Hepatocyte (in vitro differentiated cells): ENCODE results near the gene LRRC43. TPM values are rescaled to one million over a fixed set of nuclear protein-coding genes. Genes with fewer than 3 reads are reported as not detected.

ENCODE experiments used
- DNase-seq: peaks from one replicate; pipeline ENCODE4 v3.0.0-alpha.2; 2016; ENCODE audit warnings: low spot score
- H2AFZ ChIP-seq: fragments of 200-600 bp; sonication (generic); 2 replicates; pipeline ENCODE4 v1.6.0; 2016; ENCODE audit warnings: antibody characterized with exemption, mild to moderate bottlenecking
- H3K27ac ChIP-seq: fragments of 200-600 bp; sonication (generic); 2 replicates; pipeline ENCODE4 v1.5.1; 2016; ENCODE audit warnings: mild to moderate bottlenecking
- H3K27me3 ChIP-seq: fragments of 200-600 bp; sonication (generic); 2 replicates; pipeline ENCODE4 v1.6.1; 2016
- H3K36me3 ChIP-seq: fragments of 200-600 bp; sonication (generic); replicated peaks from 2 replicates; pipeline ENCODE4 v1.5.1; 2016; ENCODE audit warnings: low read depth; ENCODE audit not compliant: insufficient read depth
- H3K4me1 ChIP-seq: fragments of 200-600 bp; sonication (generic); 2 replicates; pipeline ENCODE4 v1.5.1; 2016; ENCODE audit warnings: mild to moderate bottlenecking, moderate library complexity; ENCODE audit not compliant: insufficient read depth
- H3K4me2 ChIP-seq: fragments of 200-600 bp; sonication (generic); 2 replicates; pipeline ENCODE4 v1.6.0; 2016
- H3K4me3 ChIP-seq: fragments of 200-600 bp; sonication (generic); 2 replicates; pipeline ENCODE4 v1.5.1; 2016; ENCODE audit warnings: mild to moderate bottlenecking
- H3K79me2 ChIP-seq: fragments of 200-600 bp; sonication (generic); 2 replicates; pipeline ENCODE4 v1.6.0; 2017; ENCODE audit warnings: mild to moderate bottlenecking
- H3K9me2 ChIP-seq: fragments of 200-600 bp; sonication (generic); replicated peaks from 2 replicates; pipeline ENCODE4 v1.6.0; 2017; ENCODE audit warnings: mild to moderate bottlenecking; ENCODE audit not compliant: insufficient read depth
- H3K9me3 ChIP-seq: fragments of 200-600 bp; sonication (generic); 2 replicates; pipeline ENCODE4 v1.5.1; 2016; ENCODE audit warnings: low read depth, mild to moderate bottlenecking
- H4K20me1 ChIP-seq: fragments of 200-600 bp; sonication (generic); 2 replicates; pipeline ENCODE4 v1.6.0; 2016; ENCODE audit warnings: mild to moderate bottlenecking; ENCODE audit not compliant: insufficient read depth, poor library complexity, severe bottlenecking
- EZH2 ChIP-seq: fragments of 200-600 bp; sonication (generic); IDR thresholded peaks from 2 replicates; pipeline ENCODE4 v1.6.1; 2016; ENCODE audit warnings: antibody characterized with exemption, mild to moderate bottlenecking, borderline replicate concordance
- EZH2phosphoT487 ChIP-seq: fragments of 200-600 bp; sonication (generic); IDR thresholded peaks from one replicate; pipeline ENCODE4 v1.6.1; 2018; ENCODE audit warnings: antibody characterized with exemption, mild to moderate bottlenecking, low read depth, moderate library complexity; ENCODE audit not compliant: unreplicated experiment, severe bottlenecking
- WGBS: methylation state at CpG from one replicate; pipeline ENCODE4 v1.1.6; 2016; ENCODE audit warnings: low lambda C conversion rate; ENCODE audit errors: missing lambda C conversion rate; 5-methylcytosine and 5-hydroxymethylcytosine counted together
- polyA plus RNA-seq: library from polyadenylated mRNA; unstranded; fragments of >200 nt; fragmentation: Nextera tagmentation; extraction: Ambion mirVana; gene quantifications from 2 replicates; pipeline ENCODE4 v1.2.1, GENCODE V29; 2016
- small RNA-seq: library from RNA; depleted of rRNA; stranded (forward); fragments of <200 nt; gene quantifications from one replicate; pipeline ENCODE3, GENCODE V24; 2014
- total RNA-seq: library from RNA; depleted of rRNA; stranded (reverse); fragments of >200 nt; gene quantifications from 2 replicates; pipeline ENCODE4 v1.2.3, GENCODE V29; 2014
- TF ChIP-seq, protein P1 (sequence below): fragments of 200-600 bp; sonication (generic); IDR thresholded peaks from 2 replicates; pipeline ENCODE4 v1.5.1; 2016; ENCODE audit warnings: antibody characterized with exemption, mild to moderate bottlenecking; ENCODE audit not compliant: poor library complexity

LRRC43 gene
- total and polyA plus RNA-seq, 2 experiments from 2014 or later = 1.7 TPM

- Histone ChIP-seq H3K27ac (no peak overlapping the region), H2AFZ (no peak overlapping the region), H3K27me3 (no peaks in the 10 kb centered on the region), H3K36me3 (no peaks in the 10 kb centered on the region), H3K4me2 (no peak overlapping the region), H3K79me2 (no peaks in the 10 kb centered on the region), H3K4me3 (no peak overlapping the region), H3K9me3 (no peaks in the 10 kb centered on the region), H3K9me2 (no peaks in the 10 kb centered on the region), H4K20me1 (no peaks in the 10 kb centered on the region), H3K4me1 (no peaks in the 10 kb centered on the region)
- WGBS = 100% methylated on average over 1 of the region's 1 CpG
- DNase-seq = no peak
- TF ChIP-seq EZH2 (no peak), EZH2phosphoT487 (no peak)
- TF ChIP-seq, protein P1, sequence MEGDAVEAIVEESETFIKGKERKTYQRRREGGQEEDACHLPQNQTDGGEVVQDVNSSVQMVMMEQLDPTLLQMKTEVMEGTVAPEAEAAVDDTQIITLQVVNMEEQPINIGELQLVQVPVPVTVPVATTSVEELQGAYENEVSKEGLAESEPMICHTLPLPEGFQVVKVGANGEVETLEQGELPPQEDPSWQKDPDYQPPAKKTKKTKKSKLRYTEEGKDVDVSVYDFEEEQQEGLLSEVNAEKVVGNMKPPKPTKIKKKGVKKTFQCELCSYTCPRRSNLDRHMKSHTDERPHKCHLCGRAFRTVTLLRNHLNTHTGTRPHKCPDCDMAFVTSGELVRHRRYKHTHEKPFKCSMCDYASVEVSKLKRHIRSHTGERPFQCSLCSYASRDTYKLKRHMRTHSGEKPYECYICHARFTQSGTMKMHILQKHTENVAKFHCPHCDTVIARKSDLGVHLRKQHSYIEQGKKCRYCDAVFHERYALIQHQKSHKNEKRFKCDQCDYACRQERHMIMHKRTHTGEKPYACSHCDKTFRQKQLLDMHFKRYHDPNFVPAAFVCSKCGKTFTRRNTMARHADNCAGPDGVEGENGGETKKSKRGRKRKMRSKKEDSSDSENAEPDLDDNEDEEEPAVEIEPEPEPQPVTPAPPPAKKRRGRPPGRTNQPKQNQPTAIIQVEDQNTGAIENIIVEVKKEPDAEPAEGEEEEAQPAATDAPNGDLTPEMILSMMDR = no peak
Observed at GRCh38 chr12:122245553-122245952, 62.6 kb downstream of the LRRC43 start.

GRCh38 chr12:122250047-122250446, 67.1 kb downstream of the LRRC43 start:
- H3K4me2 ChIP-seq = no peak overlapping the region
- no peaks in the 10 kb centered on the region for H3K9me2 ChIP-seq
- H3K27me3 ChIP-seq = no peaks in the 10 kb centered on the region
- 95% methylated on average over 6 of the region's 6 CpGs for WGBS
- no peaks in the 10 kb centered on the region for H3K4me1 ChIP-seq
- H4K20me1 ChIP-seq = no peaks in the 10 kb centered on the region
- no peaks in the 10 kb centered on the region for H3K36me3 ChIP-seq
- no peak overlapping the region for H3K4me3 ChIP-seq
- no peak for TF ChIP-seq EZH2phosphoT487
- TF ChIP-seq, protein P1 = no peak
- TF ChIP-seq EZH2 = no peak
- no peak overlapping the region for H3K27ac ChIP-seq
- no peaks in the 10 kb centered on the region for H3K9me3 ChIP-seq
- no peaks in the 10 kb centered on the region for H3K79me2 ChIP-seq
- no peak overlapping the region for H2AFZ ChIP-seq
- no peak for DNase-seq

DNA sequence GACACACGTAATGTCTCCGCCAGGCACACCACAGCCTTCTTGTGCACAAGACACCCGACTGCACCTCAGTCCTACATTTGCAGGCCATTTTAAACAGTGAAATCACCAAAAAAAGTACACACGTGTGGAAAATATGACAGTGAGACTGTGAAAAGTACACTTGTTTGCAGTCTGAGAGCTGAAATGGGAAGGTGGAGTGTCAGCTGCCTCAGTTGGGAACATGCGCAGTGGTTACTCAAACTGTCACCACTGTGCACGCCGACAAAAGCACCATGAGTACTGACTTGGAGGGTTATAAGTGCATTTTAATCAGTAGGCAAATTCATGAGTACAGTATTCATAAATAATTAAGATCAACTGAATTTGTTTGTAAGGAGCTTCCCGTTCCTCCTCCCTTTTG, 67.6 kb downstream of the LRRC43 start:
- no peaks in the 10 kb centered on the region for H3K79me2 ChIP-seq
- no peaks in the 10 kb centered on the region for H3K9me3 ChIP-seq
- no peaks in the 10 kb centered on the region for H3K4me1 ChIP-seq
- H3K27ac ChIP-seq = no peak overlapping the region
- TF ChIP-seq EZH2phosphoT487 (no peak), EZH2 (no peak)
- TF ChIP-seq, protein P1 = no peak
- no peak overlapping the region for H2AFZ ChIP-seq
- H3K36me3 ChIP-seq = no peaks in the 10 kb centered on the region
- 97% methylated on average over 8 of the region's 8 CpGs for WGBS
- DNase-seq = no peak
- no peaks in the 10 kb centered on the region for H4K20me1 ChIP-seq
- no peak overlapping the region for H3K4me2 ChIP-seq
- no peaks in the 10 kb centered on the region for H3K27me3 ChIP-seq
- H3K9me2 ChIP-seq = no peaks in the 10 kb centered on the region
- no peak overlapping the region for H3K4me3 ChIP-seq

Small RNAs within 50 kb of the gene (small RNA-seq; reads per million reads assigned to genes)
- 0.43 reads per million, percentile 30 among the genes with 10 or more reads in this experiment for gene DIABLO

Other genes starting within 250 kb of the LRRC43 start
- 9.6 and 14.2 TPM in 2 replicates for gene BCL7A, start 161.2 kb upstream of the LRRC43 start, total RNA-seq
- gene BCL7A, start 161.2 kb upstream of the LRRC43 start, polyA plus RNA-seq = 11.8 and 14.9 TPM in 2 replicates
- 5.6 and 11.5 TPM in 2 replicates for gene MLXIP, start 104.4 kb upstream of the LRRC43 start, total RNA-seq
- 33.1 and 39.4 TPM in 2 replicates for gene MLXIP, start 104.4 kb upstream of the LRRC43 start, polyA plus RNA-seq
- not detected in 2 replicates for gene IL31, start 8.9 kb upstream of the LRRC43 start, total RNA-seq
- gene IL31, start 8.9 kb upstream of the LRRC43 start, polyA plus RNA-seq = not detected in 2 replicates
- 0.13 TPM in 1 of 2 replicates, not detected in the other for gene B3GNT4, start 20.6 kb downstream of the LRRC43 start, total RNA-seq
- 1.0 and 2.2 TPM in 2 replicates for gene B3GNT4, start 20.6 kb downstream of the LRRC43 start, polyA plus RNA-seq
- 63.8 and 77.4 TPM in 2 replicates for gene DIABLO, start 42.9 kb downstream of the LRRC43 start, total RNA-seq
- 71.8 and 96.5 TPM in 2 replicates for gene DIABLO, start 42.9 kb downstream of the LRRC43 start, polyA plus RNA-seq
- 35.2 and 40.5 TPM in 2 replicates for gene VPS33A, start 83.4 kb downstream of the LRRC43 start, total RNA-seq
- gene VPS33A, start 83.4 kb downstream of the LRRC43 start, polyA plus RNA-seq = 23.1 and 26.5 TPM in 2 replicates
- 45.2 and 51.5 TPM in 2 replicates for gene CLIP1, start 239.5 kb downstream of the LRRC43 start, total RNA-seq
- gene CLIP1, start 239.5 kb downstream of the LRRC43 start, polyA plus RNA-seq = 36.9 and 38.0 TPM in 2 replicates